GM19239 (cell line): ENCODE results near the gene PCDHB15.
"Not testable (repeated sequence)": the region's sequence is repeated elsewhere in the genome, so short reads cannot be mapped to it uniquely, and the experiment has no call there.

Experiments used
- DNase-seq: peaks from one replicate; pipeline ENCODE4 v3.0.0; 2011; ENCODE audit warnings: low spot score; ENCODE audit not compliant: insufficient read length
- FAIRE-seq: peaks from 2 replicates; lab custom pipeline; 2011; peaks lifted over from hg19 to GRCh38; lab: Jason Lieb, UNC

PCDHB15 gene

GRCh38 chr5:141246971-141247370 is 1.8 kb downstream of the PCDHB15 start:
- FAIRE-seq, DNase-seq: not testable (repeated sequence)

- FAIRE-seq, DNase-seq: not testable (repeated sequence)
These were observed 2.2 kb downstream of the PCDHB15 start for GRCh38 chr5:141247434-141247833.

- no peak for FAIRE-seq
- DNase-seq, result no peak
These were observed 5.4 kb downstream of the PCDHB15 start for GRCh38 chr5:141250576-141250975.

GRCh38 chr5:141258464-141258863 is 13.3 kb downstream of the PCDHB15 start:
- DNase-seq, result no peak

GRCh38 chr5:141258948-141259347 is 13.8 kb downstream of the PCDHB15 start:
- no peak for FAIRE-seq
- DNase-seq, result no peak

More at GRCh38 chr5:141258464-141258863, 13.3 kb downstream of the PCDHB15 start:
- no peak for FAIRE-seq

- DNase-seq (no peak), FAIRE-seq (no peak)
These were observed 15.5 kb downstream of the PCDHB15 start for GRCh38 chr5:141260458-141261237.

- DNase-seq (no peak), FAIRE-seq (no peak)
These were observed 16.0 kb downstream of the PCDHB15 start for GRCh38 chr5:141261238-141261546.

GRCh38 chr5:141269195-141269594 is 24.0 kb downstream of the PCDHB15 start:
- FAIRE-seq, result no peak
- DNase-seq, result no peak

GRCh38 chr5:141272906-141273305 is 27.7 kb downstream of the PCDHB15 start:
- DNase-seq (no peak), FAIRE-seq (no peak)

GRCh38 chr5:141298376-141298775 is 53.2 kb downstream of the PCDHB15 start:
- FAIRE-seq (no peak), DNase-seq (no peak)
